IMR-90 (cell line): ENCODE results near the gene PCP2. TPM values are rescaled to one million over a fixed set of nuclear protein-coding genes. Genes with fewer than 3 reads are reported as not detected.

ENCODE experiments used
- ATAC-seq: fragments of 200-7000 bp; cut with Tn5 transposase; 2 replicates; pipeline ENCODE4 v1.9.1; 2020; ENCODE audit warnings: low read depth, mild to moderate bottlenecking, moderate library complexity
- BruUV-seq: library from RNA; stranded (reverse); fragments of 400-500 nt; replicated peaks from 2 replicates; lab custom pipeline; 2021; lab: Mats Ljungman, UMichigan
- CTCF ChIA-PET: fragments of 300-600 bp; formaldehyde crosslinking; extraction: SDS; loops from one replicate; lab custom pipeline; 2021; ENCODE audit warnings: antibody characterized with exemption; lab: Yijun Ruan, JAX
- POLR2A ChIA-PET: fragments of 300-600 bp; sonication (Branson Sonifier 250); formaldehyde crosslinking; loops from one replicate; lab custom pipeline; 2022; ENCODE audit warnings: antibody characterized with exemption; ENCODE audit not compliant: unreplicated experiment; lab: Charles Lee
- DNase-seq: peaks from one replicate; pipeline ENCODE4 v3.0.0; 2013
- H2AFZ ChIP-seq: replicated peaks from 2 replicates; pipeline ENCODE3; 2013; ENCODE audit warnings: low read length, mild to moderate bottlenecking; ENCODE audit not compliant: poor library complexity
- H2AK5ac ChIP-seq: 2 replicates; pipeline ENCODE4 v1.6.1; 2013; ENCODE audit warnings: low read depth, low read length, inconsistent platforms
- H2AK9ac ChIP-seq: replicated peaks from 2 replicates; pipeline ENCODE3; 2013; ENCODE audit warnings: mild to moderate bottlenecking, low read depth, low read length, moderate library complexity; ENCODE audit not compliant: poor library complexity
- H2BK120ac ChIP-seq: 2 replicates; pipeline ENCODE4 v1.6.1; 2013; ENCODE audit warnings: low read depth, low read length, inconsistent platforms
- H2BK15ac ChIP-seq: 3 replicates; pipeline ENCODE4 v1.6.1; 2013; ENCODE audit warnings: low read depth, low read length, inconsistent platforms
- H2BK20ac ChIP-seq: 2 replicates; pipeline ENCODE4 v1.6.1; 2013; ENCODE audit warnings: low read depth, mild to moderate bottlenecking, inconsistent platforms, low read length, moderate library complexity
- H2BK5ac ChIP-seq: 2 replicates; pipeline ENCODE4 v1.6.1; 2013; ENCODE audit warnings: mild to moderate bottlenecking, low read depth, low read length, inconsistent platforms; ENCODE audit not compliant: poor library complexity, severe bottlenecking
- H3K14ac ChIP-seq: replicated peaks from 2 replicates; pipeline ENCODE4 v1.6.1; 2013; ENCODE audit warnings: low read depth, low read length, inconsistent platforms
- H3K18ac ChIP-seq: 2 replicates; pipeline ENCODE4 v1.6.1; 2013; ENCODE audit warnings: low read depth, low read length, control low read depth
- H3K23ac ChIP-seq: 2 replicates; pipeline ENCODE4 v1.6.1; 2013; ENCODE audit warnings: low read depth, low read length, inconsistent platforms
- H3K27ac ChIP-seq: 2 replicates; pipeline ENCODE4 v1.5.1; 2013; ENCODE audit warnings: mild to moderate bottlenecking, control low read depth, low read length; ENCODE audit not compliant: insufficient read depth
- H3K27me3 ChIP-seq: 2 replicates; pipeline ENCODE4 v1.6.1; 2013; ENCODE audit warnings: low read length; ENCODE audit not compliant: control insufficient read depth, insufficient read depth
- H3K36me3 ChIP-seq: 2 replicates; pipeline ENCODE4 v1.6.1; 2013; ENCODE audit warnings: low read length, mixed read lengths; ENCODE audit not compliant: control insufficient read depth, insufficient read depth
- H3K4ac ChIP-seq: 2 replicates; pipeline ENCODE4 v1.6.1; 2013; ENCODE audit warnings: low read depth, low read length, inconsistent platforms
- H3K4me1 ChIP-seq: 2 replicates; pipeline ENCODE4 v1.6.1; 2013; ENCODE audit warnings: low read length, mixed read lengths; ENCODE audit not compliant: control insufficient read depth, insufficient read depth
- H3K4me2 ChIP-seq: 2 replicates; pipeline ENCODE4 v1.6.1; 2013; ENCODE audit warnings: low read depth, mild to moderate bottlenecking, control low read depth, low read length, moderate library complexity
- H3K4me3 ChIP-seq: 2 replicates; pipeline ENCODE4 v1.5.1; 2013; ENCODE audit warnings: low read depth, mild to moderate bottlenecking, control low read depth, low read length, moderate library complexity; ENCODE audit not compliant: insufficient read depth
- H3K56ac ChIP-seq: 2 replicates; pipeline ENCODE4 v1.6.1; 2013; ENCODE audit warnings: low read length, inconsistent platforms; ENCODE audit not compliant: insufficient read depth; ENCODE audit errors: extremely low read depth
- H3K79me1 ChIP-seq, 2 experiments: 2 replicates each; pipeline ENCODE4 v1.6.1; 2013; ENCODE audit warnings: low read length in 2 of 2, inconsistent platforms in 1 of 2, low read depth in 1 of 2
- H3K9ac ChIP-seq: 2 replicates; pipeline ENCODE4 v1.6.1; 2013; ENCODE audit warnings: low read depth, low read length, control low read depth
- H3K9me1 ChIP-seq: 2 replicates; pipeline ENCODE4 v1.6.1; 2013; ENCODE audit warnings: low read length, inconsistent platforms; ENCODE audit not compliant: insufficient read depth
- H3K9me3 ChIP-seq: 2 replicates; pipeline ENCODE4 v1.6.1; 2013; ENCODE audit warnings: low read length; ENCODE audit not compliant: control insufficient read depth, insufficient read depth
- H4K20me1 ChIP-seq: 2 replicates; pipeline ENCODE4 v1.6.1; 2013; ENCODE audit warnings: low read length, inconsistent platforms; ENCODE audit not compliant: insufficient read depth
- H4K5ac ChIP-seq: 2 replicates; pipeline ENCODE4 v1.6.1; 2013; ENCODE audit warnings: mild to moderate bottlenecking, low read depth, low read length, control low read depth
- H4K8ac ChIP-seq, 2 experiments: 2 replicates each; pipeline ENCODE4 v1.6.1; 2013; ENCODE audit warnings: low read depth in 2 of 2, low read length in 2 of 2, control low read depth in 1 of 2, inconsistent platforms in 1 of 2
- H4K91ac ChIP-seq: 2 replicates; pipeline ENCODE4 v1.6.1; 2013; ENCODE audit warnings: low read depth, low read length, inconsistent platforms; ENCODE audit not compliant: insufficient read depth
- BHLHE40 ChIP-seq: fragments of 150-350 bp; IDR thresholded peaks from 2 replicates; pipeline ENCODE4 v1.6.1; 2016; ENCODE audit warnings: mild to moderate bottlenecking, low read depth, low read length
- CEBPB ChIP-seq: IDR thresholded peaks from 2 replicates; pipeline ENCODE4 v1.6.1; 2012; ENCODE audit warnings: low read depth, low read length, improper control_type of control experiment
- NFE2L2 ChIP-seq: fragments of 150-350 bp; IDR thresholded peaks from 2 replicates; pipeline ENCODE4 v1.6.1; 2016; ENCODE audit warnings: low read depth, mild to moderate bottlenecking, low read length
- RAD21 ChIP-seq: IDR thresholded peaks from 2 replicates; pipeline ENCODE4 v1.6.1; 2012; ENCODE audit warnings: low read length, improper control_type of control experiment
- RCOR1 ChIP-seq: IDR thresholded peaks from 2 replicates; pipeline ENCODE4 v1.6.1; 2012; ENCODE audit warnings: mild to moderate bottlenecking, low read length, improper control_type of control experiment; ENCODE audit not compliant: insufficient replicate concordance
- WGBS, 2 experiments: methylation state at CpG; one replicate each; pipeline versions ENCODE4 v1.1.5 to v1.1.7; 2013; ENCODE audit warnings: missing lambda C conversion rate in 2 of 2; ENCODE audit not compliant: insufficient read length in 1 of 2; ENCODE audit errors: extremely low coverage in 2 of 2; 5-methylcytosine and 5-hydroxymethylcytosine counted together
- dilution Hi-C: fragments of 300-500 bp; cut with HindIII; formaldehyde crosslinking; loops from one replicate; pipeline ENCODE4 v1.14.3; 2018; ENCODE audit warnings: low sequenced_read_pairs; ENCODE audit not compliant: unreplicated experiment
- in situ Hi-C: fragments of 300-500 bp; cut with MboI; formaldehyde crosslinking; loops from 3 replicates; pipeline ENCODE4 v1.14.3; 2019; ENCODE audit warnings: low sequenced_read_pairs, inconsistent platforms, mixed read lengths
- intact Hi-C: fragments of 100-400 bp; cut with micrococcal nuclease; formaldehyde crosslinking; loops from 2 replicates; pipeline ENCODE4 v1.10.0; 2022
- polyA plus RNA-seq, 3 experiments: library from polyadenylated mRNA; depleted of rRNA; stranded (reverse); fragments of >200 nt; gene quantifications; 2 replicates each; pipeline ENCODE4 v1.2.3, GENCODE V29; 2012; ENCODE audit warnings: low replicate concordance in 1 of 3
- total RNA-seq: library from RNA; depleted of rRNA; stranded (reverse); fragments of >200 nt; gene quantifications from 2 replicates; pipeline ENCODE4 v1.2.3, GENCODE V29; 2012
- TF ChIP-seq, protein P1 (sequence below): fragments of 150-350 bp; IDR thresholded peaks from 2 replicates; pipeline ENCODE4 v1.6.1; 2016; ENCODE audit warnings: low read depth, mild to moderate bottlenecking, low read length, moderate library complexity, borderline replicate concordance
- TF ChIP-seq, protein P2 (sequence below): fragments of 150-350 bp; IDR thresholded peaks from 2 replicates; pipeline ENCODE4 v1.6.1; 2017; ENCODE audit warnings: mild to moderate bottlenecking, antibody characterized with exemption, low read length, low read depth

Gene PCP2
- total and polyA plus RNA-seq, 2 of the 4 experiments (the other 2 are of a cell fraction): not detected

- H2BK15ac ChIP-seq: no peak overlapping the region
- in situ Hi-C loops (no loop called here), dilution Hi-C loops (no loop called here), intact Hi-C loops (no loop called here)
- ChIA-PET CTCF (no interaction called here), POLR2A (no interaction called here)
- H3K36me3 ChIP-seq: peaks cover 49% of the 10 kb centered on the region
- no peak overlapping the region for H3K4me2 ChIP-seq
- no peak overlapping the region for H3K27ac ChIP-seq
- H2BK20ac ChIP-seq: no peak overlapping the region
- peaks cover 5% of the 10 kb centered on the region; the same call in 1 of the 2 replicates for H4K20me1 ChIP-seq
- no peak overlapping the region for H2BK120ac ChIP-seq
- no peak overlapping the region for H2AK5ac ChIP-seq
- no peak overlapping the region for H2AFZ ChIP-seq
- BruUV-seq: no TSS peak
- H3K9me3 ChIP-seq: no peaks in the 10 kb centered on the region
- no peak overlapping the region for H2BK5ac ChIP-seq
- H3K9ac ChIP-seq: no peak overlapping the region
- no peak overlapping the region for H3K4me3 ChIP-seq
- 0 out of 2 replicates have a peak, but pooled peaks cover 4% of the 10 kb centered on the region for H3K9me1 ChIP-seq
- no peak overlapping the region for H4K91ac ChIP-seq
- H4K5ac ChIP-seq: no peak overlapping the region
- H2AK9ac ChIP-seq: peak overlapping the region; percentile 16
- H4K8ac ChIP-seq: no peak overlapping the region
- DNase-seq (no peak), ATAC-seq (no peak)
- no peak overlapping the region for H3K23ac ChIP-seq
- peaks cover 6% of the 10 kb centered on the region; the same call in 1 of the 2 replicates for H3K4me1 ChIP-seq
- no peak overlapping the region for H3K56ac ChIP-seq
- H3K18ac ChIP-seq: no peak overlapping the region
- TF ChIP-seq CEBPB (no peak), NFE2L2 (no peak), RAD21 (no peak), BHLHE40 (no peak), RCOR1 (no peak)
- TF ChIP-seq, protein P1, sequence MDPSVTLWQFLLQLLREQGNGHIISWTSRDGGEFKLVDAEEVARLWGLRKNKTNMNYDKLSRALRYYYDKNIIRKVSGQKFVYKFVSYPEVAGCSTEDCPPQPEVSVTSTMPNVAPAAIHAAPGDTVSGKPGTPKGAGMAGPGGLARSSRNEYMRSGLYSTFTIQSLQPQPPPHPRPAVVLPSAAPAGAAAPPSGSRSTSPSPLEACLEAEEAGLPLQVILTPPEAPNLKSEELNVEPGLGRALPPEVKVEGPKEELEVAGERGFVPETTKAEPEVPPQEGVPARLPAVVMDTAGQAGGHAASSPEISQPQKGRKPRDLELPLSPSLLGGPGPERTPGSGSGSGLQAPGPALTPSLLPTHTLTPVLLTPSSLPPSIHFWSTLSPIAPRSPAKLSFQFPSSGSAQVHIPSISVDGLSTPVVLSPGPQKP: no peak
- TF ChIP-seq, protein P2, sequence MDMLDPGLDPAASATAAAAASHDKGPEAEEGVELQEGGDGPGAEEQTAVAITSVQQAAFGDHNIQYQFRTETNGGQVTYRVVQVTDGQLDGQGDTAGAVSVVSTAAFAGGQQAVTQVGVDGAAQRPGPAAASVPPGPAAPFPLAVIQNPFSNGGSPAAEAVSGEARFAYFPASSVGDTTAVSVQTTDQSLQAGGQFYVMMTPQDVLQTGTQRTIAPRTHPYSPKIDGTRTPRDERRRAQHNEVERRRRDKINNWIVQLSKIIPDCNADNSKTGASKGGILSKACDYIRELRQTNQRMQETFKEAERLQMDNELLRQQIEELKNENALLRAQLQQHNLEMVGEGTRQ: no peak
- no peak overlapping the region for H3K4ac ChIP-seq
- WGBS, 2 experiments: 89% methylated on average over 10 of the region's 39 CpGs; no CpG with 5 or more reads in 1 of the 2 experiments
- H3K27me3 ChIP-seq: no peaks in the 10 kb centered on the region
- H3K14ac ChIP-seq: no peak overlapping the region
- H3K79me1 ChIP-seq: peaks cover 3 to 38% of the 10 kb centered on the region in 2 experiments; a peak in 3 of 4 replicates
These were observed 9.6 kb downstream of the PCP2 start for GRCh38 chr19:7623725-7624603.
